Motor neuron (in vitro differentiated cells): ENCODE results near the gene FRY. TPM values are rescaled to one million over a fixed set of nuclear protein-coding genes. Genes with fewer than 3 reads are reported as not detected.
A peak's percentile ranks its signal among the peaks of the same experiment; 100 is the strongest.

Experiments used
- ATAC-seq, 8 experiments: fragments of 200-7000 bp; cut with Tn5 transposase; replicated peaks in 6 of 8; 2 replicates each; pipeline ENCODE4 v1.8.0; 2021; ENCODE audit warnings: mild to moderate bottlenecking in 8 of 8, moderate library complexity in 8 of 8
- H3K27ac ChIP-seq, 2 donors: fragments of 250-450 bp; sonication (Bioruptor Pico); 2 replicates each; pipeline ENCODE4 v1.9.0; 2021; ENCODE audit warnings: antibody characterized with exemption in 2 of 2, mild to moderate bottlenecking in 2 of 2, moderate library complexity in 1 of 2
- H3K4me1 ChIP-seq, 2 donors: fragments of 250-450 bp; sonication (Bioruptor Pico); replicated peaks in 1 of 2; 2 replicates each; pipeline ENCODE4 v1.6.1; 2021; ENCODE audit warnings: antibody characterized with exemption in 2 of 2, mild to moderate bottlenecking in 2 of 2, moderate library complexity in 1 of 2
- H3K4me3 ChIP-seq, 5 donors: fragments of 250-450 bp; sonication (Bioruptor Pico); 2 replicates each; pipeline ENCODE4 v1.9.0; 2021; ENCODE audit warnings: antibody characterized with exemption in 5 of 5, mild to moderate bottlenecking in 5 of 5, moderate library complexity in 4 of 5
- WGBS, 10 experiments: fragments of 450-650 bp; shearing (Covaris generic); methylation state at CpG; one replicate each; pipeline ENCODE4 v1.0.0; 2022; 5-methylcytosine and 5-hydroxymethylcytosine counted together
- in situ Hi-C, 9 experiments: fragments of 400-800 bp; cut with MboI; loops; one replicate each; pipeline ENCODE4 v1.15.0; 2021; ENCODE audit warnings: low sequenced_read_pairs in 9 of 9, low pct_unique_long_range_greater_than_20kb in 2 of 9; ENCODE audit not compliant: unreplicated experiment in 9 of 9
- total RNA-seq, 8 experiments: library from RNA; unstranded; fragments of 300-600 nt; gene quantifications; 2 replicates each; pipeline versions ENCODE4 v1.2.3 to v1.2.4, GENCODE V29; 2022

FRY gene
- total RNA-seq, 8 experiments from 2014 or later = 6.0 to 54.0 (median 35.7) TPM

GRCh38 chr13:32001154-32001768, 30.3 kb upstream of the FRY start:
- in situ Hi-C loops = no loop called here
- Histone ChIP-seq H3K4me3 (no peak overlapping the region), H3K4me1 (no peaks in the 10 kb centered on the region), H3K27ac (no peak overlapping the region)
- peak in 3 of 8 experiments; percentile 85 to 86 (median 86) for ATAC-seq
- WGBS, 10 experiments = 33 to 100% (median 83%) methylated on average over 1 of the region's 1 CpG; no CpG with 5 or more reads in 7 of the 10 experiments

DNA sequence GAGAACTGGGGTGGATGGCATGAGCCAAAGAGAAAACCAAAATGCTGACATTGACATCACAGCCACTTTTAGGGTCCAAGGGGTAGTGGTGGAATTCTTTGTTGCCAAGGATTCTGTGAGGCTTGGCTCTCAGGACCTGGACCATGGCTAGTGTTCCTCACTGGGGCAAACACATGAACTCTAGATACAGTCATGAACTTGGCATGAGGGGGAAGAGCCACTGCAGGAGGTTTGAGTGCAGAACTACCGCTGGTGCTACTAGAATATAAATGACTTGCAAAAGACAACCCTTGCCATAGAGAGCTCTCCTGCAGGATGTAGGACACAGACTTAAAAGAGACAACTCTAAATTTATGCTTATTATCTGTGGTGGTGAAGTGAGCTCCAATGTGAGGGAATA, 29.8 kb upstream of the FRY start:
- no peak overlapping the region for H3K4me3 ChIP-seq
- ATAC-seq = no peak
- in situ Hi-C loops = no loop called here
- no peak overlapping the region for H3K27ac ChIP-seq
- 80 to 100% (median 90%) methylated on average over 1 of the region's 1 CpG; no CpG with 5 or more reads in 6 of the 10 experiments for WGBS, 10 experiments
- H3K4me1 ChIP-seq = no peaks in the 10 kb centered on the region

DNA sequence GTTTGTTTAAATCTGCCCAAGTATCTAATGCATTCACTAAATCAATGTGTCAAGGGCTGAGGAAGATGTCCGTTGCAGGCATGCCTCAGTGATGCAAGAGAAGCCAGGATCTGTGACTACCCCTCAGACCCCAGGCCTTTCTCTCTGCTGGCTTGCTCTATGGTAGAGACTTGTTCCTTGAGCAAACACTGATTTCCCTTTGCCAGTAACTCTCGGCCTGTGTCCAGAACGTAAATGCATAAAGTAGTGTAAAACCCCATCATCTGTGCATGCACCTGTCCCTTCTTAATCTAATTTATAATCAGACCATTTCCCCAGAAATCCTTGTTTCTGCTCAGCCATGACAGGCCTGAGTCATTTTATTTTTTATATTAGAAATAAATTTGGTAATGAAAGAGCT, 28.7 kb upstream of the FRY start:
- no peak overlapping the region for H3K27ac ChIP-seq
- ATAC-seq = no peak
- in situ Hi-C loops = no loop called here
- 75 to 100% (median 88%) methylated on average over 1 to 3 of the region's 3 CpGs; no CpG with 5 or more reads in 3 of the 10 experiments for WGBS, 10 experiments
- H3K4me3 ChIP-seq = no peak overlapping the region
- H3K4me1 ChIP-seq = no peaks in the 10 kb centered on the region

DNA sequence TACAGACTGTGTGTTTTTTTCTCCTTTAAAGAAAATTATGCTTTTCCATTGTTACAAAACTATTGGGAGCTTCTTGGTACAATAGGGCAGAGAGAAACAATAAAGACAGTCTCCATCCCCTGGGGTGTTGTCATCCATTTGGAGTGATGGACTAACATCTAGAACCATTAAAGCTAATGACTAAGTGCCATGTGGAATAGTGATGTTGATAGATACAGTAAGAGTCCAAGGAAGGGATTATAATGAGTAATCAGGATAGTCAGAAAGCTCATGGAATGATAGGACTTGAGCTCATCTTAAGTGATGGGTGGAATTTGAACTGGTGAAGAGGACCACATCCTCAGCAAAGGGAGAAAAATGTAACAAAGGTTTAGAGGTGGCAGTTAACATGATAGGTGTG, 24.1 kb upstream of the FRY start:
- peaks cover 6 to 10% of the 10 kb centered on the region in 2 donors for H3K4me1 ChIP-seq
- ATAC-seq = peak in 2 of 8 experiments; percentile 40 to 48
- H3K27ac ChIP-seq = no peak overlapping the region
- in situ Hi-C loops = no loop called here
- no peak overlapping the region for H3K4me3 ChIP-seq

- in situ Hi-C loops = no loop called here
- 80 to 100% (median 97%) methylated on average over 1 to 6 of the region's 6 CpGs; no CpG with 5 or more reads in 1 of the 10 experiments for WGBS, 10 experiments
- H3K4me3 ChIP-seq = no peak overlapping the region
- peaks cover 6 to 10% of the 10 kb centered on the region in 2 donors for H3K4me1 ChIP-seq
- H3K27ac ChIP-seq = no peak overlapping the region
- ATAC-seq = no peak
Measured at GRCh38 chr13:32008518-32009175, 22.9 kb upstream of the FRY start.

GRCh38 chr13:32009362-32009761, 22.2 kb upstream of the FRY start:
- in situ Hi-C loops = no loop called here
- no peak overlapping the region for H3K4me3 ChIP-seq
- 50 to 91% (median 68%) methylated on average over 1 to 5 of the region's 5 CpGs for WGBS, 10 experiments
- ATAC-seq = peak in 1 of 8 experiments; percentile 50
- H3K27ac ChIP-seq = no peak overlapping the region
- peaks cover 6 to 10% of the 10 kb centered on the region in 2 donors for H3K4me1 ChIP-seq

GRCh38 chr13:32010136-32010535, 21.4 kb upstream of the FRY start:
- peak in 1 of 8 experiments; percentile 44 for ATAC-seq
- Histone ChIP-seq H3K4me3 (no peak overlapping the region), H3K27ac (no peak overlapping the region), H3K4me1 (peaks cover 6 to 10% of the 10 kb centered on the region in 2 donors)
- WGBS, 10 experiments = 9 to 63% (median 31%) methylated on average over 1 to 3 of the region's 3 CpGs; no CpG with 5 or more reads in 1 of the 10 experiments
- in situ Hi-C loops = no loop called here

GRCh38 chr13:32011971-32012370, 19.6 kb upstream of the FRY start:
- Histone ChIP-seq H3K4me3 (no peak overlapping the region), H3K27ac (no peak overlapping the region), H3K4me1 (peaks cover 6 to 10% of the 10 kb centered on the region in 2 donors)
- in situ Hi-C loops = no loop called here
- peak in 2 of 8 experiments; percentile 29 to 40 for ATAC-seq

GRCh38 chr13:32013181-32013580, 18.4 kb upstream of the FRY start:
- H3K4me1 ChIP-seq = peaks cover 6 to 10% of the 10 kb centered on the region in 2 donors
- in situ Hi-C loops = no loop called here
- H3K4me3 ChIP-seq = no peak overlapping the region
- 80 to 100% (median 90%) methylated on average over 2 to 6 of the region's 6 CpGs; no CpG with 5 or more reads in 1 of the 10 experiments for WGBS, 10 experiments
- no peak for ATAC-seq
- H3K27ac ChIP-seq = no peak overlapping the region

- no peak for ATAC-seq
- Histone ChIP-seq H3K27ac (no peak overlapping the region), H3K4me1 (peaks cover 0 to 2% of the 10 kb centered on the region in 2 donors), H3K4me3 (no peak overlapping the region)
- 44 to 100% (median 87%) methylated on average over 1 to 2 of the region's 2 CpGs; no CpG with 5 or more reads in 2 of the 10 experiments for WGBS, 10 experiments
- in situ Hi-C loops = no loop called here
Measured at GRCh38 chr13:32016119-32016518, 15.5 kb upstream of the FRY start.

DNA sequence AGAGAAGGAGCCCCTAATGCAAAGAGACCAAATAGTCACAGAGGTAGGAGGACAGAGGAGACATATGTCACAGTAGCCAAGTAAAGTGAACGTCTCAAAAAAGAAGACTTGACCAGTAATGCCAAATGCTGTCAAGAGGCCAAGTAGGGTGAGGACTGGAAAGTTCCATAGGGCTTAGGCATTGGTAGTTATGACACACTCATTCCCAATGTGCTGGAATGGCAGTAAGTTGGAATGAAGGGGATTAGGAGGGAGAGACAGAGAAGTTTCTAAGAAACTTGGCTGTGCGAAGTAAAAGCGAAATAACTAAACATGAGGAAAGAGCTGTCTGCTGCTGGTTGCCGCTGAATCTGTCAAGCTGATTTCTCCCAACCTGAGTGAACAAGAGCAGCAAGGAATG, 14.9 kb upstream of the FRY start:
- WGBS, 10 experiments = 0 to 100% (median 85%) methylated on average over 1 to 4 of the region's 4 CpGs
- no peak for ATAC-seq
- in situ Hi-C loops = no loop called here
- H3K27ac ChIP-seq = no peak overlapping the region
- H3K4me3 ChIP-seq = no peak overlapping the region
- H3K4me1 ChIP-seq = peaks cover 0 to 2% of the 10 kb centered on the region in 2 donors

- no peak overlapping the region for H3K4me3 ChIP-seq
- 89 to 100% (median 98%) methylated on average over 1 to 6 of the region's 6 CpGs for WGBS, 10 experiments
- in situ Hi-C loops = no loop called here
- no peak overlapping the region for H3K27ac ChIP-seq
- H3K4me1 ChIP-seq = peaks cover 8% of the 10 kb centered on the region in 2 donors
- no peak for ATAC-seq
Measured at GRCh38 chr13:32017474-32017873, 14.1 kb upstream of the FRY start.

- in situ Hi-C loops = loop anchor here in 1 of 9 experiments (5.0 kb wide), 1 partner anchor 293 kb away; no protein-coding TSS in a partner anchor
- ATAC-seq = peak in 6 of 8 experiments; percentile 28 to 84 (median 44)
- 0 to 67% (median 45%) methylated on average over 1 to 6 of the region's 6 CpGs for WGBS, 10 experiments
- Histone ChIP-seq H3K4me1 (peaks cover 15 to 19% of the 10 kb centered on the region in 2 donors), H3K4me3 (no peak overlapping the region), H3K27ac (no peak overlapping the region)
Measured at GRCh38 chr13:32019612-32020233, 11.9 kb upstream of the FRY start.
